GM21717 (cell line): Measurements from ENCODE around the gene CTBP2.
"Not testable (repeated sequence)": the region's sequence is repeated elsewhere in the genome, so short reads cannot be mapped to it uniquely, and the experiment has no call there.

Experiments used
- ATAC-seq: cut with Tn5 transposase; IDR thresholded peaks from one replicate; pipeline ENCODE4 v1.9.1; 2021; ENCODE audit warnings: mild to moderate bottlenecking, moderate library complexity; ENCODE audit not compliant: unreplicated experiment

CTBP2 gene

GRCh38 chr10:125187238-125188194 is 27.2 kb upstream of the CTBP2 start:
- no peak for ATAC-seq

- ATAC-seq, result no peak
Observed at GRCh38 chr10:125186431-125187170, 26.2 kb upstream of the CTBP2 start.

DNA sequence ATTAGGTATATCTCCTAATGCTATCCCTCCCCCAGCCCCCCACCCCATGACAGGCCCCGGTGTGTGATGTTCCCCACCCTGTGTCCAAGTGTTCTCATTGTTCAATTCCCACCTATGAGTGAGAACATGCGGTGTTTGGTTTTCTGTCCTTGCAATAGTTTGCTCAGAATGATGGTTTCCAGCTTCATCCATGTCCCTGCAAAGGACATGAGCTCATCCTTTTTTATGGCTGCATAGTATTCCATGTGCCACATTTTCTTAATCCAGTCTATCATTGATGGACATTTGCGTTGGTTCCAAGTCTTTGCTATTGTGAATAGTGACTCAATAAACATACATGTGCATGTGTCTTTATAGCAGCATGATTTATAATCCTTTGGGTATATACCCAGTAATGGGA is 18.7 kb upstream of the CTBP2 start:
- ATAC-seq, result not testable (repeated sequence)

- no peak for ATAC-seq
Observed at GRCh38 chr10:125177641-125178640, 17.6 kb upstream of the CTBP2 start.

DNA sequence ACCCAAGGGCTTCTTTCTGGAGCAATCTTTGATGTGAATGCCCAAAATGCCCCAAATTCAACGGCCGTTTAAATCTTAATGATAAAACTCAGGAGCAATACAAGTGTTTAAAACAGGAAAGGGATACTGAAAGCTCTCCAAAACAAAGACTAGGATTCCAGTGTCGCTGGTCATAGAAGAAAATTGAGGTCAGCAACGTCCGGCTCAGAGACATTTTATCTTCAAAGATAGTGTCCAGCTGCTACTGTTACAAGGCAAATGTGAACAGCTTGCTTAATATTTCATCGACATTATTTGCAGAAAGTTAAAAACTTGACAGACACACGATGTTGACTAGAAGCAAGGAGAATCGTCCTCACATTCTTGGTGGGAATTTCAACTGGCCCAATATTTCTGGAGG is 15.4 kb upstream of the CTBP2 start:
- no peak for ATAC-seq

- no peak for ATAC-seq
Observed at GRCh38 chr10:125174360-125174759, 14.0 kb upstream of the CTBP2 start.

DNA sequence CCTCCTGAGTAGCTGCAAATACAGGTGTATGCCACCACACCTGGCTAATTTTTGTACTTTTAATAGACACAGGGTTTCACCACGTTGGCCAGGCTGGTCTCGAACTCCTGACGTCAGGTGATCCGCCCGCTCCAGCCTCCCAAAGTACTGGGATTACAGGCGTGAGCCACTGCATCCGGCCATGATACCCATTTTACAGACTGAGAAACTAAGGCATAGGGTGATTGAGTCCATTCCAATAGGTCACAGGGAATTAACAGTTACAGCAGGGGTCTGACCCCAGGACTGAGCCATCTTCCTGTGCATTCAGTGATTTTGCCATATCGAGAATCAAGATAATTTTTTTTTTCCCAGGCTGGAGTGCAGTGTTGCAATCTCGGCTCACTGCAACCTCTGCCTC is 12.3 kb upstream of the CTBP2 start:
- ATAC-seq, result no peak

- ATAC-seq, result no peak
Observed at GRCh38 chr10:125171402-125172306, 11.3 kb upstream of the CTBP2 start.

GRCh38 chr10:125169915-125170314 is 9.6 kb upstream of the CTBP2 start:
- ATAC-seq, result no peak

GRCh38 chr10:125169279-125169678 is 8.9 kb upstream of the CTBP2 start:
- ATAC-seq, result no peak

DNA sequence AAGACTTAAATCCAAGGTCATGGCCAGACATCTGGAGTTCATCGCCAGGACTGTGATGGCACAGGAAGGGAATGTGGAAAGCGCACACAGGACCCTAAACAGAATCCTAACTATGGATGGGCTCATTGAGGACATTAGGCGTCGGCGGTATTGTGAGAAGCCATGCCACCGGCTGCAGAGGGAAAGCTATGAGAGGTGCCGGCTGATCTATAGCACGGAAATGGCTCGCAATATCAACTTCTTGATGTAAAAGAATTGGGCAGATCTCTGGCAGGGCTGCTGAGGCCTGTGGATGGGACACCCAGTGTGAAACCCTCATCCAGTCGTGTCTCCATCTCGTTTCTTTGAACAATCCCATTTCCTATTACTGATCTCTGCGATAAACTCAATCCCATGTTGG is 6.3 kb upstream of the CTBP2 start:
- no peak for ATAC-seq

DNA sequence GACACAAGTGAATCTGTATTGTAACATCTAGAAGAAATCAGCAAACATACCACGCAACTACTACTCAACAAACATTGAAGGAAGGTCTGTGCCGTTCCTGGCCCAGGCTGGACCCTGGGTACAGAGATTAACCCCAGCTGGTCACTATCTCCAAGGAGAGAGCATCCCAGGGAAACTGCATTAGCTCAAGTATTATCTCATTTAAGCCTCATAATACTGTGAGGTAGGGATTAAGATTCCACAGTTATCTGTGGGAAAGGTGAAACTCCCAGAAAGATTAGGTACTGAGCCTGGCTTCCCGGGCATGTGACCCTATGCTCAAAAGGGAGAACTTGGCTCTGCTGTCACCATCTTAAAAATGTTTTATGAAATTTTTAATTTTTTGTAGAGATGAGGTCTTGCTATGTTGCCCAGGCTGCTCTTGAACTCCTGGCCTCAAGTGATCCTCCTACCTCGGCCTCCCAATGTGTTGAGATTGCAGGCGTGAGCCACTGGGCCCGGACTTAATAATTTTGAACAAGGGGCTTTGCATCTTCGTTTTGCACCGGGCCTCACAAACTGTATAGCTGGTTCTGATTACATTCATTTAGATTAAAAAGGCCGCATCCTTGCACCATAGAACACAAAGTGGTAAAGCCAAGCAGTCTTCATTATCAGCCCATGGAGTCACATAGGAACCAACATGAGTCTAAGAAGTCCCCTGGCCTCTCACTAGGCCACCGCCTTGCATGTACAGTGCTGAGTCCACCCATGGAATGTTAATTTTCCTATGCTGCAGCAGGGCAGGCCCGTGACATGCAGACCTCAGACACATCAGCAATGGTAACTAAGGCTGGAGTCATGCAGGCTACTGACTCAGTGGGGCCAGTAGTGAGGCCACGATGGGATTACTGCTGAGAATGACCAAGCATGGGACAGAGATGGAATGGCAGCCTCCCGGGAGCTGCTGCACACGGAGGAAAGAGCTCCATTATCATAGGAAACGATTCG is 5.5 kb upstream of the CTBP2 start:
- no peak for ATAC-seq

- no peak for ATAC-seq
Observed at GRCh38 chr10:125164421-125164820, 4.1 kb upstream of the CTBP2 start.

DNA sequence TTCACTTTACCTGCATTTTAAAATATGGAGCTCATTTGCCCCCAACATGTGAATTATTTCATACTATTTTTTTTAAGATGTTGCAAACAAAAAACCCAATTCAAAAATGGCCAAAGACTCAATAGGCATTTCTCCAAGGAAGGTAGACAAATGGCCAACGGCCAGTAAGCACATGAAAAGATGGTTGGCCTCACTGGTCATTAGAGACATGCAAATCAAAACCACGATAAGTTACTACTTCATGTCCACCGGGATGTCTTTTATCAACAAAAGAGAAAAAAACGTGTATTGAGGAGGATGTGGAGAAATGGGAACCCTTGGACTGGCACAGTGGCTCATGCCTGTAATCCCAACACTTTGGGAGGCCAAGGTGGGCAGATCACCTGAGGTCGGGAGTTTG is 3.4 kb upstream of the CTBP2 start:
- no peak for ATAC-seq

DNA sequence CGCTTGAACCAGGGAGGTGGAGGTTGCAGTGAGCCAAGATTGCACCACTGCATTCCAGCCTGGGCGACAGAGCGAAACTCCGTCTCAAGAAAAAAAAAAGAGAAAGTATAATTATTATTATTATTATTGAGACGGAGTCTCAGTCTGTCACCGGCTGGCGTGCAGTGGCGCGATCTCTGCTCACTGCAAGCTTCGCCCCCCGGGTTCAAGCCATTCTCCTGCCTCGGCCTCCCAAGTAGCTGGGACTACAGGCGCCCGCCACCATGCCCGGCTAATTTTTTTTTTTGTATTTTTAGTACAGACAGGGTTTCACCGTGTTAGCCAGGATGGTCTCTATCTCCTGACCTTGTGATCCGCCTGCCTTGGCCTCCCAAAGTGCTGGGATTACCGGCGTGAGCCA is 2.9 kb upstream of the CTBP2 start:
- ATAC-seq, result not testable (repeated sequence)

- no peak for ATAC-seq
Observed at GRCh38 chr10:125162120-125162931, 2.0 kb upstream of the CTBP2 start.

GRCh38 chr10:125161707-125162119 is 1.4 kb upstream of the CTBP2 start:
- ATAC-seq, result no peak
